ENCODE measurements around the gene TTC12.

DNA sequence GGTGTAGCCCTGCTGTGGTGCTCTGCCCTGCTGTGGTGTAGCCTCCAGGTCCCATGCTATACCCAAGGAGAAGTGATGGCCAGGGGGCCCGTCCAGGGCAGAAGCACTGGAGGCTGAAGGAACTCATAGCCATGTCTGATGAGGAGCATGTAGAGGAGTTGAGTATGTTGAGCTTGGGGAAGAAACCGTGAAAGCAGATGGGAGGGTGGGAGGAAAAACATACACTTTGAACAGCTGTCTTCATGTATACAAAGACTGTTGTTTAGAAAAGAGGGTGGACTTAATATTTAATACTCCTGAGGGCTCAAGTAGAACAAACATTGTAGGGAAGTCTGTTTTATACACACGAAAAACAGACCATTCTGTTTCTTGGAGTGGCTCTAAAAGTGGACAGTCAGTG, 26.6 kb upstream of the TTC12 start:
- TF ChIP-seq, protein P1, sequence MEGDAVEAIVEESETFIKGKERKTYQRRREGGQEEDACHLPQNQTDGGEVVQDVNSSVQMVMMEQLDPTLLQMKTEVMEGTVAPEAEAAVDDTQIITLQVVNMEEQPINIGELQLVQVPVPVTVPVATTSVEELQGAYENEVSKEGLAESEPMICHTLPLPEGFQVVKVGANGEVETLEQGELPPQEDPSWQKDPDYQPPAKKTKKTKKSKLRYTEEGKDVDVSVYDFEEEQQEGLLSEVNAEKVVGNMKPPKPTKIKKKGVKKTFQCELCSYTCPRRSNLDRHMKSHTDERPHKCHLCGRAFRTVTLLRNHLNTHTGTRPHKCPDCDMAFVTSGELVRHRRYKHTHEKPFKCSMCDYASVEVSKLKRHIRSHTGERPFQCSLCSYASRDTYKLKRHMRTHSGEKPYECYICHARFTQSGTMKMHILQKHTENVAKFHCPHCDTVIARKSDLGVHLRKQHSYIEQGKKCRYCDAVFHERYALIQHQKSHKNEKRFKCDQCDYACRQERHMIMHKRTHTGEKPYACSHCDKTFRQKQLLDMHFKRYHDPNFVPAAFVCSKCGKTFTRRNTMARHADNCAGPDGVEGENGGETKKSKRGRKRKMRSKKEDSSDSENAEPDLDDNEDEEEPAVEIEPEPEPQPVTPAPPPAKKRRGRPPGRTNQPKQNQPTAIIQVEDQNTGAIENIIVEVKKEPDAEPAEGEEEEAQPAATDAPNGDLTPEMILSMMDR (IDR thresholded peaks at IDR 0.05), result no peak
- TF ChIP-seq POLR2A (IDR thresholded peaks at IDR 0.05), result no peak
